NCI-H226 (cell line): Measurements from ENCODE around the gene SSX4.
"Not testable (repeated sequence)": the region's sequence is repeated elsewhere in the genome, so short reads cannot be mapped to it uniquely, and the experiment has no call there.

Source experiments
- DNase-seq: peaks from one replicate; pipeline ENCODE4 v3.0.0-alpha.2; 2015

Gene SSX4, protein sequence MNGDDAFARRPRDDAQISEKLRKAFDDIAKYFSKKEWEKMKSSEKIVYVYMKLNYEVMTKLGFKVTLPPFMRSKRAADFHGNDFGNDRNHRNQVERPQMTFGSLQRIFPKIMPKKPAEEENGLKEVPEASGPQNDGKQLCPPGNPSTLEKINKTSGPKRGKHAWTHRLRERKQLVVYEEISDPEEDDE

DNA sequence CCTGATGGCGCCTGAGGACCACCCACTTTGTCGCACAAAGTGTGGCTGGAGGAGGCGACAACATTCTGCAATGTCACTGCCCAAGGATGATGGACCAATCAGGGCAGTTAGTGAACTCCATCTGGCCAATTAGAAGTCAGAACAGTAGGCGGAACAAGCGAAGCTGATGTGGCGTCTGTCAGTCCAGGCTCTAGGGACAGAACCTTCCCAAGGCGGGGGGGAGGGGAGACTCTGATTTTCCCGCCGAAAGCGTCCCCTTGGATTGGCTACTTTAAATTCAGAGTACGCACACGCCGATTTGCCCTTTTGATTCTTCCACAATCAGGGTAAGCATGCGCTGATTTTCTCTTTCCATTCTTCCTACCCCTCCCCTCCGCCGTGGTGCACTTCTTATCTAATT, at the start of gene SSX4:
Gene SSX4, plus strand, starts transcription at position 301 of the 400 bp plus-strand sequence. CDS start 515 bp downstream, outside the sequence.
- DNase-seq: not testable (repeated sequence)

GRCh38 chrX:48346059-48346458, 37.3 kb upstream of the SSX4 start:
- DNase-seq: not testable (repeated sequence)

DNA sequence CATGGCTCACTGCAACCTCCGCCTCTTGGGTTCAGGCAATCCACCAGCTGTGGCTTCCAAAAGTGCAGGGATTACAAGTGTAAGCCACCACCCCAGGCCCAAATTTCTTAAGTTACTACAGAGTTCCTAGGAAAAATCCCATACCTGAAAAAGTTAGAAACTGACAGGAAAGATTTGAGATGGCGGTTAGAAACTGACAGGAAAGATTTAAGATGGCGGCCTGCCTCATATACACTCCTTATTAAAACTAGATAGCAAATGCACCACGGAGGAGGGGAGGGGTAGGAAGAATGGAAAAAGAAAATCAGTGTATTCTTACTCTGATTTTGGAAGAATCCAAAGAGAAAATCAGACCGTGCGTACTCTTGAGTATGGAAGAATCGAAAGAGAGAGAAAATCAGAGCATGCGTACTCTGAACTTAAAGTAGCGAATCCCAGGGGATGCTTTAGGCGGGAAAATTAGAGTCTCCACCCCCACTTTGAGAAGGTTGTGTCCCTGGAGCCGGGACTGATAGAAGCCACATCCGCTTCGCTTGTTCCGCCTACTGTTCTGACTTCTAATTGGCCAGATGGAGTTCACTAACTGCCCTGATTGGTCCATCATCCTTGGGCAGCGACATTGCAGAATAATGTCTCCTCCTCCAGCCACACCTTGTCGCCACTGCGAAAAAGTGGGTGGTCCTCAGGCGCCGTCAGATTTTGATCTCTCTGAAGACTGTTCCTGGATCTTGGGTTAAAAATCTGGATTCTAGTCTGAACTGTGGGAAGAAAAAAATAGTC, 26.8 kb upstream of the SSX4 start, which contains the start of gene SSX3:
Gene SSX3, minus strand, starts transcription at position 389 of the 780 bp plus-strand sequence. CDS start 1,454 bp downstream, outside the sequence.
- not testable (repeated sequence) for DNase-seq

DNA sequence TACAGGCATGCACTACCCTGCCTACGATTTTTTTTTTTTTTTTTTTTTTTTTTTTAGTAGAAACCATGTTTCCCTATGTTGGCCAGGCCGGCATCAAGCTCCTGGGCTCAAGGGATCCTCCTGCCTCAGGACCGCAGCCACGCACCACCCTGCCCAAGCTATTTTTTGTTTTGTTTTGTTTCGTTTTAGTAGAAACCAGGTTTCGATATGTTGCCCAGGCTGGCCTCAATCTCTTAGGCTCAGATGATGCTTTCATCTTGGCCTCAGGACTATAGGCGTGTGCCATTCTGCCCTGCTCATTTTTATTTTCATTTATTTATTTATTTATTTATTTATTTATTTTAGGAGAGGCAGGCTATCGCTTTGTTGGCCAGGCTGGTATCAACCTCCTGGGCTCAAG, 25.7 kb upstream of the SSX4 start:
- no peak for DNase-seq

GRCh38 chrX:48359281-48359680, 24.1 kb upstream of the SSX4 start:
- not testable (repeated sequence) for DNase-seq

GRCh38 chrX:48367717-48368408, 15.5 kb upstream of the SSX4 start:
- DNase-seq: not testable (repeated sequence)

GRCh38 chrX:48370408-48370807, 12.9 kb upstream of the SSX4 start:
- DNase-seq: not testable (repeated sequence)

- not testable (repeated sequence) for DNase-seq
These were observed 13.6 kb downstream of the SSX4 start for GRCh38 chrX:48396931-48397330.

- DNase-seq: not testable (repeated sequence)
These were observed 14.5 kb downstream of the SSX4 start for GRCh38 chrX:48397825-48398224.

GRCh38 chrX:48411860-48412259, 28.5 kb downstream of the SSX4 start, which contains the start of gene SSX4B:
TSS of gene SSX4B (minus strand) at chrX:48411960. CDS start at chrX:48411372, 588 bp downstream.
- not testable (repeated sequence) for DNase-seq

DNA sequence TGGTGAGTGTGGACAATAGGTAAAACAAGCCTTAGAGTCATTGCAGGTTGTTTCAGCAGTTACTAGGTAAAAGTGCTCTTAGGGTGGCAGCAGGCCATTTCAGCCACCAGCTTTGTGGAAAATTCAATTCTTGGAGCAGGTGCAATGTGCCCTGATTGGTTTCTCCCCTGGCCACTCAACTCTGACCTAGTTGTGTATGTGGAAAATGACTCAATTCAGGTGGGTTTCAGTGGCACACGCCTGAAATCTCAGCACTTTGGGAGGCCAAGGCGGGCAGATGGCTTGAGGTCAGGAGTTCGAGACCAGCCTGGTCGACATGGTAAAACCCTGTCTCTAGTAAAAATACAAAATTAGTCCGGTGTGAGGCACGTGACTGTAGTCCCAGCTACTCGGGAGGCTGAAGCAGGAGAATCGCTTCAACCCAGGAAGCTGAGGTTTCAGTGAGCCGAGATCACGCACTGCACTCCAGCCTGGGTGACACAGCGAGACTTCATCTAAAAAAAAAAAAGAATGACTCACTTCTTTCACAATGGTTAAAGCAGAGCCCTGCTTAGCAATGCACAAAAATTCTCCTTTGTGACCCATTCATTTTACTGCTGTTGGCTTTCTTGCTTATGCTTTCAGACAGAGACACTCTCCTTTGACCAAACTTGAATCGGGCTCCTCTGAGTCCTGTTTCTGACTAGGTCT, 43.8 kb downstream of the SSX4 start:
- DNase-seq: not testable (repeated sequence)

DNA sequence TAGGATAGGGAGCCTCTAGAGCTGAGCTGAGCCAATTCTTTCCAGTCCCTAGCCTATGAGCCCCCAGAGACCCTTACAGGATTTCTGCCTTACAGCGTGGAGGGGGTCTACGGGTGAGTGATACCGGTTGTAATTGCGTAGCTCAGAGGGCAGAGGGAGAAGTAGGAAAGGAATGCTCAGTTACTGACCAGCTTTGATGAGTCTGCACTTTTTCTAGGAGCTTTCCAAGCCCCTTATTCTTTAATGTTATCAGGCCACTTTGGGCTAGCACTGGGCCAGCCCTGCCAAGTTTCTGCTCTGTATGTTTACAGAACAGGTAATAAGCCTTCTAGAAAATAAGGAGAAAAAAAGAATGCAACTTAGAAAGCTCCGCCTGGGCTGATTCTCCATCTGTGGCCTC, 46.3 kb downstream of the SSX4 start:
- not testable (repeated sequence) for DNase-seq

- DNase-seq: not testable (repeated sequence)
These were observed 46.8 kb downstream of the SSX4 start for GRCh38 chrX:48430166-48430565.

- not testable (repeated sequence) for DNase-seq
These were observed 50.4 kb downstream of the SSX4 start for GRCh38 chrX:48433713-48434112.
